ENCODE measurements around the gene YWHAE. TPM values are rescaled to one million over a fixed set of nuclear protein-coding genes. Genes with fewer than 3 reads are reported as not detected.
A peak's percentile ranks its signal among the peaks of the same experiment; 100 is the strongest.
"Not testable (repeated sequence)": the region's sequence is repeated elsewhere in the genome, so short reads cannot be mapped to it uniquely, and the experiment has no call there.

Gene YWHAE
- total RNA-seq, 1 experiment from 2014 or later: 1,404 TPM

- POLR2A ChIA-PET (ENCODE audit: low non-redundant PET): interaction anchor here (0.7 kb wide), 1 partner anchor 1120 kb away, joined by 8 read pairs; no protein-coding TSS in a partner anchor
- H3K9me3 ChIP-seq (ENCODE audit: low read depth, low read length, poor library complexity, severe bottlenecking): no peaks in the 10 kb centered on the region
- CTCF ChIA-PET: interaction anchor here (1.3 kb wide), 1 partner anchor 34 kb away, joined by 3 read pairs; no protein-coding TSS in a partner anchor
- TF ChIP-seq CTCF (conservative IDR thresholded peaks at IDR 0.05; ENCODE audit: low read depth, low read length): no peak
- TF ChIP-seq EZH2 (IDR thresholded peaks at IDR 0.05; ENCODE audit: borderline replicate concordance, low read depth, low read length, poor library complexity, severe bottlenecking): no peak
- H3K27ac ChIP-seq (ENCODE audit: low read depth, low read length, poor library complexity, severe bottlenecking): peak overlapping the region; percentile 98
- peaks cover 18% of the 10 kb centered on the region for H3K36me3 ChIP-seq (ENCODE audit: insufficient read depth, low read length, poor library complexity, severe bottlenecking)
- no TSS peak for BruUV-seq (replicated peaks)
- no peaks in the 10 kb centered on the region for H3K27me3 ChIP-seq (replicated peaks; ENCODE audit: insufficient read depth, low read depth, low read length, poor library complexity)
- H3K4me1 ChIP-seq (ENCODE audit: insufficient read depth, low read length, poor library complexity, severe bottlenecking): peaks cover 16% of the 10 kb centered on the region
- peak; percentile 42 for DNase-seq (ENCODE audit: low spot score)
- intact Hi-C loops (cut with micrococcal nuclease; ENCODE audit: unreplicated experiment): no loop called here
- H3K4me3 ChIP-seq (ENCODE audit: low read depth, low read length, poor library complexity, severe bottlenecking): peak overlapping the region; percentile 97
Observed at GRCh38 chr17:1398931-1399678, 917 bp downstream of the YWHAE start.

DNA sequence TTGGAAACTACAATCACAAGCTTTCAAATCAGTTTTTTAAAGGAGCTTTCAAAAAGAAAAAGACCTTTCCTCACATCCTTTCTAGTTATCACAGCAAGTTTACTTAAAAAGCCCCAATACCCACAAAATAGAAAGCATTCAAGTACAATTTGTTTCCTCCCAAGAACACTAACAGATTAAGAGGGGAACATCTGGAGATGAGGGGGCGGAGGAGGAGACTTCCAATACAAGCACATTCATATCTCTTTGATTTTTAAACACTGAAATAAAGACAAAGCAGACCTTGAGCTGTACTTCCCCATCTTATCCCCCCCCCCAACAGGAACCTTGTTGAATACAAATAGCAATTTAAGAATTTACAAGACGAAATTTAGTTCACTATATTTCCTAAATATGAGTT lies 2.0 kb downstream of the YWHAE start:
- CTCF ChIA-PET: no interaction called here
- no peaks in the 10 kb centered on the region for H3K27me3 ChIP-seq (replicated peaks; ENCODE audit: insufficient read depth, low read depth, low read length, poor library complexity)
- BruUV-seq (replicated peaks): no TSS peak
- POLR2A ChIA-PET (ENCODE audit: low non-redundant PET): interaction anchor here (0.6 kb wide), 1 partner anchor 64 kb away, joined by 14 read pairs; no protein-coding TSS in a partner anchor
- no peak for TF ChIP-seq EZH2 (IDR thresholded peaks at IDR 0.05; ENCODE audit: borderline replicate concordance, low read depth, low read length, poor library complexity, severe bottlenecking)
- no peak for TF ChIP-seq CTCF (conservative IDR thresholded peaks at IDR 0.05; ENCODE audit: low read depth, low read length)
- H3K36me3 ChIP-seq (ENCODE audit: insufficient read depth, low read length, poor library complexity, severe bottlenecking): peaks cover 18% of the 10 kb centered on the region
- intact Hi-C loops (cut with micrococcal nuclease; ENCODE audit: unreplicated experiment): no loop called here
- peaks cover 21% of the 10 kb centered on the region for H3K4me1 ChIP-seq (ENCODE audit: insufficient read depth, low read length, poor library complexity, severe bottlenecking)
- H3K27ac ChIP-seq (ENCODE audit: low read depth, low read length, poor library complexity, severe bottlenecking): peak overlapping the region; percentile 98
- no peaks in the 10 kb centered on the region for H3K9me3 ChIP-seq (ENCODE audit: low read depth, low read length, poor library complexity, severe bottlenecking)
- DNase-seq (ENCODE audit: low spot score): no peak
- peak overlapping the region; percentile 97 for H3K4me3 ChIP-seq (ENCODE audit: low read depth, low read length, poor library complexity, severe bottlenecking)

DNA sequence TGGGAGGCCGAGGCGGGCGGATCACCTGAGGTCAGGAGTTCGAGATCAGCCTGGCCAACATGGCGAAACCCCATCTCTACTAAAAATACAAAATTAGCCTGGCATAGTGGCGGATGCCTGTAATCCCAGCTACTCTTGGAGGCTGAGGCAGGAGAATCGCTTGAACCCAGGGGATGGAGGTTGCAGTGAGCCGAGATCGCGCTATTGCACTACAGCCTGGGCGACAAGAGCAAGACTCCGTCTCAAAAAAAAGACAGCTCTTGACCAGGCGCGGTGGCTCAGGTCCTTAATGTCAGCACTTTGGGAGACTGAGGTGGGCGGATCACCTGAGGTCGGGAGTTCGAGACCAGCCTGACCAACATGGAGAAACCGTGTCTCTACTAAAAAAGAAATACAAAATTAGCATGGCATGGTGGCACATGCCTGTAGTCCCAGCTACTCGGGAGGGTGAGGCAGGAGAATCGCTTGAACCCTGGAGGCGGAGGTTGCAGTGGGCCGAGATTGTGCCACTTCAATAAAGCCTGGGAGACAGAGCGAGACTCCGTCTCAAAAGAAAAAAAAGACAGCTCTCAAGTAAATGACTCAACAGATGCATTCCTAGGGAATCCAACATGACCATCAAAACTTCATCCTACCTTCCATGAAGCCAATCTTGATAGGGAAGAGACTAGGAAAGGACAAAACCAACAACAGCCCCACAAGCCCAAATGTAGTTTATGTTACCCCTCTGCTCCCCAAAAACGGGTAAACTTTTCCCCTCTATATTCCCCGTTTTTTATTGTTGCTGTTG lies 4.0 kb downstream of the YWHAE start:
- H3K27me3 ChIP-seq (replicated peaks; ENCODE audit: insufficient read depth, low read depth, low read length, poor library complexity); H3K4me3 ChIP-seq (ENCODE audit: low read depth, low read length, poor library complexity, severe bottlenecking); H3K9me3 ChIP-seq (ENCODE audit: low read depth, low read length, poor library complexity, severe bottlenecking); H3K27ac ChIP-seq (ENCODE audit: low read depth, low read length, poor library complexity, severe bottlenecking); intact Hi-C loops (cut with micrococcal nuclease; ENCODE audit: unreplicated experiment); POLR2A ChIA-PET (ENCODE audit: low non-redundant PET); CTCF ChIA-PET; DNase-seq (ENCODE audit: low spot score); BruUV-seq (replicated peaks): not testable (repeated sequence)
- Histone ChIP-seq H3K36me3 (ENCODE audit: insufficient read depth, low read length, poor library complexity, severe bottlenecking) (peaks cover 18% of the 10 kb centered on the region), H3K4me1 (ENCODE audit: insufficient read depth, low read length, poor library complexity, severe bottlenecking) (peaks cover 37% of the 10 kb centered on the region)

Measured in A673 (cell line).